ENCODE measurements around the gene CWC22.

DNA sequence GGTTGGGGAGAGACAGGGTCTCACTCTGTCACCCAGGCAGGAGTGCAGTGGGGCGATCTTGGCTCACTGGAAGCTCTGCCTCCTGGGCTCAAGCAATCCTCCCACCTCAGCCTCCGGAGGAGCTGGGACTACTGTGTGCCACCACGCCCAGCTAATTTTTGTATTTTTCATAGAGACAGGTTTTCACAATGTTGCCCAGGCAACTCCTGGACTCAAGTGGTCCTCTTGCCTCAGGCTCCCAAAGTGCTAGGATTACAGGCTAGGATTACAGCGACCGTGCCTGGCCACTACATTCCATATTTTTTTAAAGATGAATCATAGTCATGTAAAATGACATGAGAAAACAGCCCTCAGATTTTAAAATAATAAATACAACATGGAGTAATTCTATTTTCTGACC is 32.3 kb downstream of the CWC22 start:
- TF ChIP-seq, protein P1, sequence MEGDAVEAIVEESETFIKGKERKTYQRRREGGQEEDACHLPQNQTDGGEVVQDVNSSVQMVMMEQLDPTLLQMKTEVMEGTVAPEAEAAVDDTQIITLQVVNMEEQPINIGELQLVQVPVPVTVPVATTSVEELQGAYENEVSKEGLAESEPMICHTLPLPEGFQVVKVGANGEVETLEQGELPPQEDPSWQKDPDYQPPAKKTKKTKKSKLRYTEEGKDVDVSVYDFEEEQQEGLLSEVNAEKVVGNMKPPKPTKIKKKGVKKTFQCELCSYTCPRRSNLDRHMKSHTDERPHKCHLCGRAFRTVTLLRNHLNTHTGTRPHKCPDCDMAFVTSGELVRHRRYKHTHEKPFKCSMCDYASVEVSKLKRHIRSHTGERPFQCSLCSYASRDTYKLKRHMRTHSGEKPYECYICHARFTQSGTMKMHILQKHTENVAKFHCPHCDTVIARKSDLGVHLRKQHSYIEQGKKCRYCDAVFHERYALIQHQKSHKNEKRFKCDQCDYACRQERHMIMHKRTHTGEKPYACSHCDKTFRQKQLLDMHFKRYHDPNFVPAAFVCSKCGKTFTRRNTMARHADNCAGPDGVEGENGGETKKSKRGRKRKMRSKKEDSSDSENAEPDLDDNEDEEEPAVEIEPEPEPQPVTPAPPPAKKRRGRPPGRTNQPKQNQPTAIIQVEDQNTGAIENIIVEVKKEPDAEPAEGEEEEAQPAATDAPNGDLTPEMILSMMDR (IDR thresholded peaks at IDR 0.05): no peak
- no peak for TF ChIP-seq POLR2A (IDR thresholded peaks at IDR 0.05)
